SK-N-SH (cell line): ENCODE results near the gene NR2E3.

Experiments used
- CTCF ChIP-seq: fragments of 200-600 bp; sonication (generic); IDR thresholded peaks from 2 replicates; pipeline ENCODE4 v1.6.1; 2017; ENCODE audit warnings: antibody characterized with exemption, mild to moderate bottlenecking, moderate library complexity
- EZH2phosphoT487 ChIP-seq: fragments of 200-600 bp; sonication (generic); IDR thresholded peaks from 2 replicates; pipeline ENCODE4 v1.6.1; 2017; ENCODE audit warnings: low read depth, mixed run types, mild to moderate bottlenecking, antibody characterized with exemption, moderate library complexity, borderline replicate concordance
- FOSL2 ChIP-seq: IDR thresholded peaks from 2 replicates; pipeline ENCODE4 v1.4.0; 2012; ENCODE audit warnings: low read depth, mild to moderate bottlenecking, moderate library complexity, borderline replicate concordance
- PBX3 ChIP-seq: IDR thresholded peaks from 2 replicates; pipeline ENCODE4; 2012
- POLR2AphosphoS5 ChIP-seq: IDR thresholded peaks from 2 replicates; pipeline ENCODE4 v1.6.1; 2012; ENCODE audit warnings: low read depth, low read length
- RCOR1 ChIP-seq: fragments of 150-350 bp; IDR thresholded peaks from 2 replicates; pipeline ENCODE4 v1.6.1; 2017; ENCODE audit warnings: antibody characterized with exemption, low read length
- REST ChIP-seq: IDR thresholded peaks from 2 replicates; pipeline ENCODE4 v1.6.1; 2012; ENCODE audit warnings: mild to moderate bottlenecking, low read depth, low read length, moderate library complexity
- RFX5 ChIP-seq: IDR thresholded peaks from 2 replicates; pipeline ENCODE4 v1.6.1; 2012; ENCODE audit warnings: mild to moderate bottlenecking, improper control_type of control experiment, low read length
- SIN3A ChIP-seq: IDR thresholded peaks from 2 replicates; pipeline ENCODE4 v1.6.1; 2012; ENCODE audit warnings: low read depth, mild to moderate bottlenecking, low read length, moderate library complexity, borderline replicate concordance
- SMC3 ChIP-seq: IDR thresholded peaks from 2 replicates; pipeline ENCODE4 v1.6.1; 2012; ENCODE audit warnings: low read depth, low read length, improper control_type of control experiment
- TAF1 ChIP-seq: IDR thresholded peaks from 2 replicates; pipeline ENCODE4 v1.6.1; 2012; ENCODE audit warnings: low read depth, mild to moderate bottlenecking, low read length, moderate library complexity, borderline replicate concordance
- TEAD4 ChIP-seq: IDR thresholded peaks from 2 replicates; pipeline ENCODE4 v1.4.0; 2012; ENCODE audit warnings: mild to moderate bottlenecking, borderline replicate concordance; ENCODE audit not compliant: insufficient read depth
- TF ChIP-seq, protein P1 (sequence below): fragments of 150-350 bp; IDR thresholded peaks from 2 replicates; pipeline ENCODE4 v1.6.1; 2017; ENCODE audit warnings: antibody characterized with exemption, low read length, low read depth, borderline replicate concordance

DNA sequence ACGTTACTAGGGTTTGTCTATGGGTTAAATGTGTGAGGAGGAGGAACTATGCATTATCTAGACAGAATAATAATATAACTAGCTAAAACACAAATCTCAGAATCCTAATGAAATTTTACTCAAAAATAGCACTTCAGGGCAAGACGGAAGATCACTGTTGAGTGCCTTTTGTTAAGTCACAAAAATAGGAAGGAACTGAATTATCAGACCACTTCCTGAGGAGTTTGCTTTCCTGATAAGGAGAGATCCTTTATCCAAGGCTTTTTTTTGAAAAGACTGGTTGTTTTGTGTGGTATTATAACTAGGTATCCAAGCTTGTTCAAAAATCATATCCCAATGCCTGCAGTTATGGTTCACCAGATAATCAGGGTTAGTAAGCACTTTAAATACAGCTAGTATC, 34.6 kb downstream of the NR2E3 start:
- TF ChIP-seq REST (no peak), POLR2AphosphoS5 (no peak), SIN3A (no peak), CTCF (no peak), RFX5 (no peak), SMC3 (no peak), FOSL2 (no peak), PBX3 (no peak), RCOR1 (no peak), TAF1 (no peak), EZH2phosphoT487 (no peak), TEAD4 (no peak)
- TF ChIP-seq, protein P1, sequence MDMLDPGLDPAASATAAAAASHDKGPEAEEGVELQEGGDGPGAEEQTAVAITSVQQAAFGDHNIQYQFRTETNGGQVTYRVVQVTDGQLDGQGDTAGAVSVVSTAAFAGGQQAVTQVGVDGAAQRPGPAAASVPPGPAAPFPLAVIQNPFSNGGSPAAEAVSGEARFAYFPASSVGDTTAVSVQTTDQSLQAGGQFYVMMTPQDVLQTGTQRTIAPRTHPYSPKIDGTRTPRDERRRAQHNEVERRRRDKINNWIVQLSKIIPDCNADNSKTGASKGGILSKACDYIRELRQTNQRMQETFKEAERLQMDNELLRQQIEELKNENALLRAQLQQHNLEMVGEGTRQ, result no peak
